Uterus (tissue), 4 donors: ENCODE results near the gene PUS3. TPM values are rescaled to one million over a fixed set of nuclear protein-coding genes. Genes with fewer than 3 reads are reported as not detected.

Source experiments
- DNase-seq, 2 donors: peaks; one replicate each; pipeline ENCODE4 v3.0.0-alpha.2; 2019 to 2020
- H3K27ac ChIP-seq, 2 donors: fragments of 200-600 bp; sonication (generic); 1 replicate in 1 of 2; 2 replicates in 1 of 2; pipeline ENCODE4 v1.5.1; 2016 to 2018
- H3K27me3 ChIP-seq, 2 donors: fragments of 200-600 bp; sonication (generic); one replicate each; pipeline ENCODE4 v1.5.1; 2018 to 2019; ENCODE audit warnings: control low read depth in 1 of 2
- H3K36me3 ChIP-seq, 2 donors: fragments of 200-600 bp; sonication (generic); one replicate each; pipeline ENCODE4 v1.5.1; 2019; ENCODE audit warnings: control low read depth in 1 of 2
- H3K4me1 ChIP-seq, 2 donors: fragments of 200-600 bp; sonication (generic); one replicate each; pipeline ENCODE4 v1.5.1; 2018 to 2019; ENCODE audit warnings: control low read depth in 1 of 2
- H3K4me3 ChIP-seq, 2 donors: fragments of 200-600 bp; sonication (generic); 1 replicate in 1 of 2; 2 replicates in 1 of 2; pipeline ENCODE4 v1.5.1; 2018 to 2019; ENCODE audit warnings: mild to moderate bottlenecking in 1 of 2
- H3K9me3 ChIP-seq, 2 donors: fragments of 200-600 bp; sonication (generic); one replicate each; pipeline ENCODE4 v1.5.1; 2019; ENCODE audit warnings: control low read depth in 1 of 2
- CTCF ChIP-seq, 4 experiments: fragments of 200-600 bp in 2 of 4; fragments of 450-650 bp in 2 of 4; sonication (generic) in 2 of 4; IDR thresholded peaks; one replicate each; pipeline ENCODE4 v1.5.1; 2016 to 2019; ENCODE audit warnings: antibody characterized with exemption in 4 of 4, mild to moderate bottlenecking in 2 of 4, moderate library complexity in 1 of 4
- POLR2A ChIP-seq, 2 donors: fragments of 450-650 bp; IDR thresholded peaks; one replicate each; pipeline ENCODE4 v1.6.1; 2016; ENCODE audit warnings: antibody characterized with exemption in 2 of 2, mild to moderate bottlenecking in 1 of 2, moderate library complexity in 1 of 2
- intact Hi-C: fragments of 100-400 bp; cut with DNase I; formaldehyde crosslinking; loops from one replicate; pipeline ENCODE4 v1.15.1; 2023; ENCODE audit warnings: low total_unique reads
- total RNA-seq, 4 donors: library from RNA; depleted of rRNA in 3 of 4; stranded (reverse); fragments of >200 nt in 3 of 4; gene quantifications; one replicate each; pipeline versions ENCODE4 v1.1.0 to v1.2.4, GENCODE V29; 2014 to 2023
- donor health status: DM: yes; HTN: yes; CAD: no.

Gene PUS3
- total RNA-seq, 4 donors from 2014 or later: 1.8 to 19.4 (median 10.2) TPM

- Histone ChIP-seq H3K27me3 (no peaks in the 10 kb centered on the region), H3K36me3 (no peaks in the 10 kb centered on the region), H3K4me1 (peaks cover 8 to 15% of the 10 kb centered on the region in 2 donors), H3K27ac (no peak overlapping the region), H3K4me3 (no peak overlapping the region), H3K9me3 (no peaks in the 10 kb centered on the region)
- peak in 1 of 2 donors; percentile 13 for DNase-seq
- TF ChIP-seq CTCF (IDR thresholded peaks at IDR 0.05) (no peak), POLR2A (IDR thresholded peaks at IDR 0.05) (no peak)
- intact Hi-C loops: loop anchor here (10.0 kb wide), 1 partner anchor 118 kb away; the partner anchor contains the start of gene CDON
These were observed 43.9 kb upstream of the PUS3 start for GRCh38 chr11:125946712-125947418.

DNA sequence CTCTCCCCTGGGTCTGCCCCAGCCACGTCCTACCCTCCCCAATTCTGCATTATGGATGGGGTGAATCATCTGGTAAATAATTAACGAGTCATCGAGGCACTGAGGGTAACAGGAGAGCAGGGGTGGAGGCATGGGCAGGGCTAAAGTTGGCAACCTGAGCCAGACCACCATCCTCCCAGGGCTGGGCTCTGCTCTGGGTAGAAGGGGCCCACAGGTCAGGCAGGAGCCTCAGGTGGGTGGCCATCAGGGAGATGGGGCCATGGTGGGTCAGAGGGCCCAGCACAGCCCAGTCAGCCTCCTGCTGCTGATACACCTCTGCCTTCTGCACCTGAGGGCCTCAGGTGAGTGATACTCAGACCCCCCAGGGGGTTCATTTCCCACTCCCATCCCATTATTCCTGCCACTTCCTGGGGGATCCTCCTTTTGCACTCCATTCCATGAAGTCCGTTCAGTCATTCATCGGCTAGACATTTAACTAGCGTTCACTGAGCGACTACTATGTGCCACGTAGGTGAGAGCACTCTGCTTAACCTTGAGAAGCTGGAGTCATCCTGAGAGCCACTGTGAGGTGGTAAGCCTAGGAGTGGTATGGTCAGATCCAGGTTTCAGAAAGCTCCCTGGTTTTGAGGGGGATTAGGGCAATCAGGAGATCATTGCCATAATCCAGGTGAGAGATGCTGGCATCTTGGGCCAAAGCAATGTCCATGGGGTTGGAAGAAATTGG, 43.0 kb upstream of the PUS3 start, which contains the start of gene VSIG10L2:
Gene VSIG10L2 (plus strand): TSS at position 248 of the 724 bp plus-strand sequence. CDS start 12 bp downstream, at position 260.
- TF ChIP-seq CTCF (IDR thresholded peaks at IDR 0.05): no peak
- TF ChIP-seq POLR2A (IDR thresholded peaks at IDR 0.05): no peak
- no peaks in the 10 kb centered on the region for H3K9me3 ChIP-seq
- no peak within 1 kb of the TSS for H3K4me3 ChIP-seq
- H3K27ac ChIP-seq: no peak within 1 kb of the TSS
- intact Hi-C loops: loop anchor here (10.0 kb wide), 1 partner anchor 119 kb away; the partner anchor contains the start of gene CDON
- peaks cover 3 to 6% of the 10 kb centered on the region in 2 donors for H3K4me1 ChIP-seq
- no peaks in the 10 kb centered on the region for H3K27me3 ChIP-seq
- H3K36me3 ChIP-seq: no peaks in the 10 kb centered on the region
- DNase-seq: peak in 1 of 2 donors; percentile 5

GRCh38 chr11:125945011-125945796, 42.2 kb upstream of the PUS3 start:
- Histone ChIP-seq H3K27ac (no peak overlapping the region), H3K36me3 (no peaks in the 10 kb centered on the region), H3K4me3 (no peak overlapping the region), H3K9me3 (no peaks in the 10 kb centered on the region), H3K27me3 (no peaks in the 10 kb centered on the region), H3K4me1 (no peaks in the 10 kb centered on the region)
- intact Hi-C loops: loop anchor here (10.0 kb wide), 1 partner anchor 120 kb away; the partner anchor contains the start of gene CDON
- DNase-seq: peak; percentile 4 to 6
- no peak for TF ChIP-seq CTCF (IDR thresholded peaks at IDR 0.05)
- TF ChIP-seq POLR2A (IDR thresholded peaks at IDR 0.05): no peak

DNA sequence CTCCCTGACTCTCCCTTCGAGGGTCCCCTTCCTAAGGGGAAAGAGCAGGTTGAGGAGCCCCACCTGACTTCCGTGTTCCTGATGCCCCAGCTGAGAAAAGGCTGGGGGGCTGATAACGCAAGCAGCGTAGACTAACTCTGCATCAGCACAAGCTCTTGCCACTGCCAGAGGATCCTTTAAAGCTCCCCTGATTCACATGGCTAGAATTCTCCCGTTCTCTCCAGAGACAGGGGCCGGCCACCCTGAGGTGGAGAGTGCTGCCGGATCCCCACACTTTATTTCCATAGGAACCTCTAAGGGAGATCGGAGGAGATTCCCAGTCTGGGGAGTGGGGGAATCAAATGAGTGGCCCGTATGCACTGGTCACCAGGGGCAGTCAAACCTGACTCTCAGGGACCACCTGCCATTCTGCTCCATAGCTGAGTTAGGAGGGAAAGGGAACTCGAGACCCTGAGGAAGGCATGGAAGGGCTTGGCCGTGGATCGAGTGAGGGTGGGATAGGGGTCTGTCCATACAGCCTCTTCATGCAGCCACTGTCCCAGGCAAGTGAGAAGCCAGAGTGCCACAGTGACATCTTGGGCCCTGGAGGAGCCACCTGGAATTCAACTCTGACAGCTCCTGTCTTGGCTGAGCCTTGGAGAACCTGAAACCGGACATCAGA, 41.5 kb upstream of the PUS3 start:
- H3K4me3 ChIP-seq: no peak overlapping the region
- no peaks in the 10 kb centered on the region for H3K4me1 ChIP-seq
- intact Hi-C loops: loop anchor here (10.0 kb wide), 1 partner anchor 120 kb away; the partner anchor contains the start of gene CDON
- H3K36me3 ChIP-seq: no peaks in the 10 kb centered on the region
- H3K27me3 ChIP-seq: no peaks in the 10 kb centered on the region
- TF ChIP-seq CTCF (IDR thresholded peaks at IDR 0.05) (no peak), POLR2A (IDR thresholded peaks at IDR 0.05) (no peak)
- H3K27ac ChIP-seq: no peak overlapping the region
- H3K9me3 ChIP-seq: no peaks in the 10 kb centered on the region
- DNase-seq: peak; percentile 5 to 7
